Measurements from ENCODE around the gene EPS8. TPM values are rescaled to one million over a fixed set of nuclear protein-coding genes. Genes with fewer than 3 reads are reported as not detected.
A peak's percentile ranks its signal among the peaks of the same experiment; 100 is the strongest.

Gene EPS8
- total RNA-seq, 1 experiment from 2014 or later: 7.5 TPM

DNA sequence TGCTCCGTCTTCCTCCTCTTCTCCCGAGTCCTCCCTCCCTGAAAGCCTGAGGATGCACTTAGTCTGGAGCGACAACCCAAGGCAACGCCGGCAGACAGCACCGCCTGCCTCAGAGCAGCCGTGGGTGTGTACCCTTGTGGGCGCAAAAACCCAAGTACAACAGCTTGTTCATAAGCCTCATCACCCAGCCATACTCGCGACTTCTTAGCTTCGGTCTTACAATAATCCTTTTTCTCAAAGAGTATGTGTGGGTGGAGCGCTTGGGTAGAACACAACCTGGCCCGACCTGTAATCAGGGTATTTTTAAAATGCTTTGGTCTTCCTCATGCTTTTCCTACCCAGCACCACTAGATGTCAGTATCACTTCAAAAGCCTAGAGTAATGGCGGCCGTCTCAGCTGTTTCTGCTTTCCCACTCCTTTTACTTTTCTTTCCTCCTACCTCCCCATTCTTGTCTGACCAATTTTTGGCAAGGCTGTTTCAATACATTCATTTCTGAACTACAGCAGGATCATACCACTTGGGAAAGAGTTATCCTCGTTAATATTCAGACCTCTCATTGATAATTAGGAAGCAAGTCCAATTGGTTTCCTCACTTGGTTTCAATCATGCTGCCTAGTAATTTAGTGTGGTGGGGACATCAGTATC is 198.9 kb downstream of the EPS8 start:
- DNase-seq (ENCODE audit: low spot score) (peak; percentile 16), ATAC-seq (peak; percentile 93)
- H3K9me3 Mint-ChIP-seq: no peaks in the 10 kb centered on the region
- peak overlapping the region; percentile 65 for H3K4me3 Mint-ChIP-seq
- POLR2A ChIA-PET: no interaction called here
- H3K4me1 Mint-ChIP-seq: peaks cover 17% of the 10 kb centered on the region
- no peak overlapping the region for H3K27ac Mint-ChIP-seq
- no peaks in the 10 kb centered on the region for H3K36me3 Mint-ChIP-seq
- CTCF ChIA-PET: interaction anchor here (0.6 to 2.3 kb wide), 12 partner anchors 9 to 320 kb away, joined by 3 to 19 read pairs (median 3); no protein-coding TSS in a partner anchor
- TF ChIP-seq SMAD4 (CRISPR knock-in tag; IDR thresholded peaks at IDR 0.05): no peak
- peak; percentile 74 for TF ChIP-seq ZNF263 (CRISPR knock-in tag; IDR thresholded peaks at IDR 0.05; ENCODE audit: low read depth)
- TF ChIP-seq, protein P1, sequence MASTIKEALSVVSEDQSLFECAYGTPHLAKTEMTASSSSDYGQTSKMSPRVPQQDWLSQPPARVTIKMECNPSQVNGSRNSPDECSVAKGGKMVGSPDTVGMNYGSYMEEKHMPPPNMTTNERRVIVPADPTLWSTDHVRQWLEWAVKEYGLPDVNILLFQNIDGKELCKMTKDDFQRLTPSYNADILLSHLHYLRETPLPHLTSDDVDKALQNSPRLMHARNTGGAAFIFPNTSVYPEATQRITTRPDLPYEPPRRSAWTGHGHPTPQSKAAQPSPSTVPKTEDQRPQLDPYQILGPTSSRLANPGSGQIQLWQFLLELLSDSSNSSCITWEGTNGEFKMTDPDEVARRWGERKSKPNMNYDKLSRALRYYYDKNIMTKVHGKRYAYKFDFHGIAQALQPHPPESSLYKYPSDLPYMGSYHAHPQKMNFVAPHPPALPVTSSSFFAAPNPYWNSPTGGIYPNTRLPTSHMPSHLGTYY (CRISPR knock-in tag; IDR thresholded peaks at IDR 0.05): no peak
- TF ChIP-seq, protein P2, sequence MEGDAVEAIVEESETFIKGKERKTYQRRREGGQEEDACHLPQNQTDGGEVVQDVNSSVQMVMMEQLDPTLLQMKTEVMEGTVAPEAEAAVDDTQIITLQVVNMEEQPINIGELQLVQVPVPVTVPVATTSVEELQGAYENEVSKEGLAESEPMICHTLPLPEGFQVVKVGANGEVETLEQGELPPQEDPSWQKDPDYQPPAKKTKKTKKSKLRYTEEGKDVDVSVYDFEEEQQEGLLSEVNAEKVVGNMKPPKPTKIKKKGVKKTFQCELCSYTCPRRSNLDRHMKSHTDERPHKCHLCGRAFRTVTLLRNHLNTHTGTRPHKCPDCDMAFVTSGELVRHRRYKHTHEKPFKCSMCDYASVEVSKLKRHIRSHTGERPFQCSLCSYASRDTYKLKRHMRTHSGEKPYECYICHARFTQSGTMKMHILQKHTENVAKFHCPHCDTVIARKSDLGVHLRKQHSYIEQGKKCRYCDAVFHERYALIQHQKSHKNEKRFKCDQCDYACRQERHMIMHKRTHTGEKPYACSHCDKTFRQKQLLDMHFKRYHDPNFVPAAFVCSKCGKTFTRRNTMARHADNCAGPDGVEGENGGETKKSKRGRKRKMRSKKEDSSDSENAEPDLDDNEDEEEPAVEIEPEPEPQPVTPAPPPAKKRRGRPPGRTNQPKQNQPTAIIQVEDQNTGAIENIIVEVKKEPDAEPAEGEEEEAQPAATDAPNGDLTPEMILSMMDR (IDR thresholded peaks at IDR 0.05): peak; percentile 56
- H3K27me3 Mint-ChIP-seq (ENCODE audit: low read depth): peaks cover 5% of the 10 kb centered on the region

DNA sequence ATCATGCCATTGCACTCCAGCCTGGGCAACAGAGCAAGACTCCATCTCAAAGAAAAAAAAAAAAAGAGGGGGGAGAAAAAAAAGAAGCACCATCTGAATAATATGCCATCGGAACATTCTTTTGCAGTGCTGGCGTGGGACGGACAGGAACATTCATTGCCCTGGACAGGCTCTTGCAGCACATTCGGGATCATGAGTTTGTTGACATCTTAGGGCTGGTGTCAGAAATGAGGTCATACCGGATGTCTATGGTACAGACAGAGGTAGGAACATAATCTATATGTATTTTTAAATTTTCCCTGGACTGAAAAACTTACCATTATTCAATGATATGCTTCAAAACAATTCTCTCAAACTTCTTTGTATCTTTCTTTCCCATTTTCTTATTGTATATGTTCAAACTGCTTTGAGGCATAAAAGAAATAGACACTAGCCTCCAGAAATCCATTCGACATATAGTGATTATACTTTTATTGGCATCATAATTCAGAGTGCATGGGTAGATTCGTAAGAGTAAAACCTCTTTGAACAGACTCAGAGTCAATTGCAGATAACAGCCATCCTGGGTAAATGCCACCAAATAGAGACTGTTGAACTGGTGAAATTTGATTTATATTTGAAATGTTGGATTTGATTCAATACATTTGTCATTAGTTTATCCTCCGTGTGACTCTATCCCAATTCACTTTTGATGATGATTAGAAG is 199.7 kb downstream of the EPS8 start:
- H3K27me3 Mint-ChIP-seq (ENCODE audit: low read depth): peaks cover 5% of the 10 kb centered on the region
- H3K4me1 Mint-ChIP-seq: peaks cover 22% of the 10 kb centered on the region
- ATAC-seq (no peak), DNase-seq (ENCODE audit: low spot score) (no peak)
- H3K4me3 Mint-ChIP-seq: peak overlapping the region; percentile 65; the same call in 1 of the 2 replicates
- ChIA-PET CTCF (interaction anchor here (0.6 to 2.3 kb wide), 10 partner anchors 10 to 321 kb away, joined by 3 to 19 read pairs (median 4); no protein-coding TSS in a partner anchor), POLR2A (no interaction called here)
- TF ChIP-seq ZNF317 (CRISPR knock-in tag; IDR thresholded peaks at IDR 0.05; ENCODE audit: borderline replicate concordance, low read depth) (no peak), ZNF232 (CRISPR knock-in tag; IDR thresholded peaks at IDR 0.05) (no peak), ZNF416 (CRISPR knock-in tag; IDR thresholded peaks at IDR 0.05) (no peak), ZNF263 (CRISPR knock-in tag; IDR thresholded peaks at IDR 0.05; ENCODE audit: low read depth) (no peak), GTF2I (CRISPR knock-in tag; conservative IDR thresholded peaks at IDR 0.05) (no peak), RELA (CRISPR knock-in tag; IDR thresholded peaks at IDR 0.05; ENCODE audit: borderline replicate concordance) (no peak), CREB1 (CRISPR knock-in tag; IDR thresholded peaks at IDR 0.05) (no peak)
- TF ChIP-seq, protein P3, sequence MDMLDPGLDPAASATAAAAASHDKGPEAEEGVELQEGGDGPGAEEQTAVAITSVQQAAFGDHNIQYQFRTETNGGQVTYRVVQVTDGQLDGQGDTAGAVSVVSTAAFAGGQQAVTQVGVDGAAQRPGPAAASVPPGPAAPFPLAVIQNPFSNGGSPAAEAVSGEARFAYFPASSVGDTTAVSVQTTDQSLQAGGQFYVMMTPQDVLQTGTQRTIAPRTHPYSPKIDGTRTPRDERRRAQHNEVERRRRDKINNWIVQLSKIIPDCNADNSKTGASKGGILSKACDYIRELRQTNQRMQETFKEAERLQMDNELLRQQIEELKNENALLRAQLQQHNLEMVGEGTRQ (CRISPR knock-in tag; IDR thresholded peaks at IDR 0.05): no peak
- TF ChIP-seq, protein P4, sequence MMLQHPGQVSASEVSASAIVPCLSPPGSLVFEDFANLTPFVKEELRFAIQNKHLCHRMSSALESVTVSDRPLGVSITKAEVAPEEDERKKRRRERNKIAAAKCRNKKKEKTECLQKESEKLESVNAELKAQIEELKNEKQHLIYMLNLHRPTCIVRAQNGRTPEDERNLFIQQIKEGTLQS (CRISPR knock-in tag; conservative IDR thresholded peaks at IDR 0.05): no peak
- no peaks in the 10 kb centered on the region for H3K36me3 Mint-ChIP-seq
- H3K27ac Mint-ChIP-seq: no peak overlapping the region
- no peaks in the 10 kb centered on the region for H3K9me3 Mint-ChIP-seq

DNA sequence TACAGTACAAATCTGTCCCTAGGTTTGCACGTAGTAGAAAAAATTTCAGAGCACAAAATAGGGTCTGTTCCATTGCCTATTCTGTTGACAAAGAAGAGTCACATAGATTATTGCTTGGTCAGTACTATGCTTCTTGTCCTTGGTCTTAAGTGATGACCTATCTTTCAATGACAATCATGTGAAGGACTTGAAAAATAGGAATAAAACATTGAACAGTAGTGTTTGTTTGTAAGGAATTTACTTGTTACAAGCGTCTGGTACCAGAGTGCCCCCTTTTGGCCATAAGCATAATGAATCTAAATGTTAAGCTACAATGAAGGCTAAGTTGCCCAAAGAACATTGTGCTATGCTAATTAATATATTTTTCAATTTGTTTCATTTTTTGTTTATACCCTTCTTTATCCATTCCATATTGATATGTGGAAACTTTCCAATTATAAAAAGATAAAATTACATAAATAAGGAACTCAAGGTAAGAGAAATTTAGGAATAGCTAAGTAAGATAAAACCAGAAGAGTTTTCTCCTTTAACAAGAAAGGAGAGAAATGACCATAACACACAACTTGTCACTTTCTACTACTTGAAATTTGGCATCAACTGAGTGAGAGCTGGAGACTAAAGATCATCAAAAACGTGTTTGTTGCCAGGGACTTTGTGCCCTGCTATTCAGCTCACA is 204.7 kb downstream of the EPS8 start:
- Mint-ChIP-seq H3K27ac (no peak overlapping the region), H3K27me3 (ENCODE audit: low read depth) (no peaks in the 10 kb centered on the region; the same call in none of the 2 replicates), H3K9me3 (peaks cover 23% of the 10 kb centered on the region), H3K36me3 (peaks cover 15% of the 10 kb centered on the region), H3K4me3 (no peak overlapping the region), H3K4me1 (peaks cover 14% of the 10 kb centered on the region)
- ChIA-PET CTCF (interaction anchor here (0.5 to 5.0 kb wide), 63 partner anchors 9 to 395 kb away, joined by 3 to 85 read pairs (median 4); partner anchors contain the start of genes EPS8 and RERG), POLR2A (interaction anchor here (0.5 to 1.2 kb wide), 2 partner anchors 40 to 205 kb away, joined by 4 to 7 read pairs; partner anchors contain the start of gene EPS8)
- ATAC-seq (peak; percentile 62; the same call in 1 of the 2 replicates), DNase-seq (ENCODE audit: low spot score) (no peak)
- no peak for TF ChIP-seq ZNF396 (CRISPR knock-in tag; IDR thresholded peaks at IDR 0.05; ENCODE audit: borderline replicate concordance)
- TF ChIP-seq, protein P2 (IDR thresholded peaks at IDR 0.05): 0 out of 2 replicates have a peak, but pooled peaks have one; percentile 18
- no peak for TF ChIP-seq RORB (CRISPR knock-in tag; IDR thresholded peaks at IDR 0.05)
- TF ChIP-seq, protein P5, sequence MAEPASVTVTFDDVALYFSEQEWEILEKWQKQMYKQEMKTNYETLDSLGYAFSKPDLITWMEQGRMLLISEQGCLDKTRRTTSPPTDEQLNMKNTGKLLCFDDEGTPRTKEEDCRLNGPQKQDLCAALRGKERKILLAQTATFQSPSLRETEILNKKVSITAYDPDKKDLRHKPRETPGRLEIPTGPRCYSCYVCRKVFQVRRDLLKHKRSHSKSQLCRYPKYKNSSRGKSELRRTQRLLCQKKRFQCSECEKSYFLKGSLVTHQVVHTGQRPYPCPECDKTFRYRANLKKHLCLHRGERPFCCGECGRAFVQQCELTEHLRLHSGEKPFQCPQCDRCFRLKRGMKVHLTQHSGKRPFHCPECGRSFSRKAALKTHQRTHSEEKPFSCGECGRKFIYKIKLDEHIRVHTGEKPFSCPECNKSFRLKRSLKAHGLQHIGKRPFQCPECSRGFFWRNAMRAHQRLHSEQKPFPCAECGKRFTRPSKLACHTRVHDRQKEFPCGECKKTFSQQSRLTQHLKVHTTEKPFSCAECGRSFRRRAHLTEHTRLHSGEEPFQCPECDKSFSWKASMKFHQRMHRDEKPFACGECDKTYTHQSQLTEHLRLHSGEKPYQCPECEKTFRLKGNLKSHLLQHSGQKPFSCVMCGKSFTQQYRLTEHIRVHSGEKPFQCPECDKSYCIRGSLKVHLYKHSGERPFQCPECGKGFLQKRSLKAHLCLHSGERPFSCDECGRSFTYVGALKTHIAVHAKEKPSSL (CRISPR knock-in tag; conservative IDR thresholded peaks at IDR 0.05): no peak
- TF ChIP-seq, protein P1 (CRISPR knock-in tag; IDR thresholded peaks at IDR 0.05): no peak
- no peak for TF ChIP-seq ATF1 (CRISPR knock-in tag; IDR thresholded peaks at IDR 0.05)
